Esophagus squamous epithelium (tissue), 5 donors: ENCODE data around the gene TBCD. TPM values are rescaled to one million over a fixed set of nuclear protein-coding genes. Genes with fewer than 3 reads are reported as not detected.

Experiments
- DNase-seq: peaks from one replicate; lab custom pipeline; 2025; lab: John Stamatoyannopoulos, UW
- H3K27ac ChIP-seq, 4 donors: fragments of 200-600 bp; sonication (generic); one replicate each; pipeline ENCODE4 v1.5.1; 2016 to 2019; ENCODE audit warnings: mild to moderate bottlenecking in 1 of 4
- H3K27me3 ChIP-seq, 4 donors: fragments of 200-600 bp; sonication (generic); 1 replicate in 3 of 4; 2 replicates in 1 of 4; pipeline versions ENCODE4 v1.5.1 to v1.6.0; 2017 to 2021; ENCODE audit warnings: antibody characterized with exemption in 1 of 4
- H3K36me3 ChIP-seq, 3 donors: fragments of 200-600 bp; sonication (generic); one replicate each; pipeline ENCODE4 v1.5.1; 2016 to 2019
- H3K4me1 ChIP-seq, 3 donors: fragments of 200-600 bp; sonication (generic); one replicate each; pipeline ENCODE4 v1.5.1; 2017 to 2019
- H3K4me3 ChIP-seq, 4 donors: fragments of 200-600 bp; sonication (generic); 1 replicate in 3 of 4; 2 replicates in 1 of 4; pipeline ENCODE4 v1.5.1; 2016 to 2019; ENCODE audit warnings: mild to moderate bottlenecking in 2 of 4, moderate library complexity in 1 of 4
- H3K9me3 ChIP-seq, 3 donors: fragments of 200-600 bp; sonication (generic); one replicate each; pipeline ENCODE4 v1.5.1; 2016 to 2019
- CTCF ChIP-seq, 6 experiments: fragments of 450-650 bp in 4 of 6; fragments of 200-600 bp in 2 of 6; sonication (generic) in 2 of 6; IDR thresholded peaks; one replicate each; pipeline ENCODE4 v1.5.1; 2016 to 2019; ENCODE audit warnings: antibody characterized with exemption in 6 of 6, mild to moderate bottlenecking in 4 of 6, moderate library complexity in 4 of 6
- POLR2A ChIP-seq, 4 donors: fragments of 450-650 bp; IDR thresholded peaks; one replicate each; pipeline ENCODE4 v1.6.1; 2017; ENCODE audit warnings: antibody characterized with exemption in 4 of 4, mild to moderate bottlenecking in 4 of 4, moderate library complexity in 3 of 4
- WGBS, 2 donors: methylation state at CpG; one replicate each; pipeline ENCODE4 v1.1.5; 2018; 5-methylcytosine and 5-hydroxymethylcytosine counted together
- intact Hi-C: fragments of 100-400 bp; cut with DNase I; formaldehyde crosslinking; loops from one replicate; pipeline ENCODE4 v1.15.0; 2022
- total RNA-seq, 4 donors: library from RNA; depleted of rRNA; stranded (reverse); fragments of >200 nt; gene quantifications; one replicate each; pipeline ENCODE4 v1.1.0, GENCODE V29; 2016
- donor health status: DM: yes; HTN: yes; CAD: no.

Gene TBCD
- total RNA-seq, 4 donors from 2014 or later = 38.8 to 58.3 (median 55.0) TPM

GRCh38 chr17:82845163-82845807 is 93.4 kb downstream of the TBCD start:
- TF ChIP-seq CTCF (IDR thresholded peaks at IDR 0.05) = no peak
- TF ChIP-seq POLR2A (IDR thresholded peaks at IDR 0.05) = no peak
- no peaks in the 10 kb centered on the region for H3K36me3 ChIP-seq
- no peaks in the 10 kb centered on the region for H3K27me3 ChIP-seq
- peaks cover 4 to 56% (median 7%) of the 10 kb centered on the region in 3 donors for H3K4me1 ChIP-seq
- H3K4me3 ChIP-seq = peak overlapping the region in 3 of 4 donors; percentile 16 to 40 (median 22)
- no peaks in the 10 kb centered on the region for H3K9me3 ChIP-seq
- intact Hi-C loops = no loop called here
- DNase-seq = no peak
- 58 to 77% methylated on average over 23 to 24 of the region's 24 CpGs for WGBS, 2 donors
- peak overlapping the region in 3 of 4 donors; percentile 65 to 92 (median 87) for H3K27ac ChIP-seq

DNA sequence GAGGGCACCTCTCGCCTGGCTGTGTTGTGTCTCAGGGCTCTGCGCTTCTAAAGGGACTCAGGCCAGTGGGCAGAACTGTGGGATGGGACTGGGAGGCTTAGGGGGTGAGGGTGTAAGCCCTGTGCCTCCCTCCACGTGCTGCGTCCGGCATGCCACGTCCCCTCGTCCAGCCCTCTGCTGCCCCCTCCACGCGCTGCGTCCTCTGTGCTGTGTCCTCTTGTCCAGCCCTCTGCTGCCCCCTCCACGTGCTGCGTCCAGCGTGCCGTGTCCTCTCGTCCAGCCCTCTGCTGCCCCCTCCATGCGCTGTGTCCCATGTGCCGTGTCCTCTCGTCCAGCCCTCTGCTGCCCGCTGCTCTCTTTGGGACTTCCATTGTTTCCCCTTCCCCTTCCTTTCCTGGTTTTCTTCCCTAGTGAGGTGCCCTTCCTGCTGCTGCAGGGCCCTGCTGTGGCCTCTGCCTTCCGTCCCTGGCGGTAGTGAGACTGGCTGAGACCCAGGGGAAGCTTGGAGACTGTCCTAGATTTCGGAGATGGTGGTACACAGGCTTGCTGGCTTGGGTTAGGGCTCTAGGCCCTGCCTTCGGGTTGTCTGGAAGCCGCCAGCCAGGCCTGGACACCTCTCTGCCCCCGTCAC is 94.3 kb downstream of the TBCD start:
- 70 to 75% methylated on average over 18 to 19 of the region's 25 CpGs for WGBS, 2 donors
- peak overlapping the region in 3 of 4 donors; percentile 16 to 40 (median 22) for H3K4me3 ChIP-seq

DNA sequence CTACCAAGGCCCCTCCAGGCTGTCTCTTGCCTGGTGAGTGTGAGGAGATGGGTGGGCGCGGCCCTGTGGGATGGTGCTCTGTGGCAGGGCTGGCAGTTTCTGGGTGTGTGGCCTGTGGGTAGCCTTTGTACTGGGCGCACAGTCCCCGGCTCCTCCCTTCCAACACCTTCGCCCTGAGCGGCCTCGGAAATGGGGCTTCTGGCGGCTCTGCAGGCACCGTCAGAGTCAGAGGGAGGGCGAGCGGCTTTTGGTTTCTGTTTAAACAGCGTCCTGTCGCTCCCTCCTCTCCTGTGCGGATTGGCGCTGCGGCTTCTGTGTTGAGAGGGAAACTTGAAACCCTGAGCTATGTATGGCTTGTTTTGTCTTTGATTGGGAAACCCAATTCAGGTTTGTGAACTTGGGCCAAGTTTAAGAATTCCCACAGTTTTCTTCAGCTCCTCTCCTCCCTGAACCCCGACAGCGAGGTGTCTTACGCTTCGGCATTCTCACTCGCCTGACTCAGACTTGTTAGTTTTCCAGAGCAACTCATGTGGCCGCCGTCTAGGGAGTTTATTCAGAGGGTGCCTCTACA is 96.2 kb downstream of the TBCD start:
- Histone ChIP-seq H3K9me3 (no peaks in the 10 kb centered on the region), H3K36me3 (no peaks in the 10 kb centered on the region), H3K4me1 (peaks cover 4 to 45% (median 7%) of the 10 kb centered on the region in 3 donors), H3K27ac (peak overlapping the region; percentile 76 to 92 (median 86)), H3K27me3 (no peaks in the 10 kb centered on the region), H3K4me3 (peak overlapping the region; percentile 9 to 38 (median 36))
- TF ChIP-seq CTCF (IDR thresholded peaks at IDR 0.05) (no peak), POLR2A (IDR thresholded peaks at IDR 0.05) (peak in 3 of 4 donors; percentile 26 to 44 (median 34))
- no peak for DNase-seq
- 31 to 56% methylated on average over 15 to 21 of the region's 23 CpGs for WGBS, 2 donors
- intact Hi-C loops = no loop called here

More for the DNA sequence above, 94.3 kb downstream of the TBCD start:
- TF ChIP-seq POLR2A (IDR thresholded peaks at IDR 0.05) (no peak), CTCF (IDR thresholded peaks at IDR 0.05) (no peak)
- Histone ChIP-seq H3K27ac (peak overlapping the region in 3 of 4 donors; percentile 50 to 92 (median 87)), H3K27me3 (no peaks in the 10 kb centered on the region), H3K4me1 (peaks cover 4 to 47% (median 7%) of the 10 kb centered on the region in 3 donors), H3K9me3 (no peaks in the 10 kb centered on the region), H3K36me3 (no peaks in the 10 kb centered on the region)
- no peak for DNase-seq
- intact Hi-C loops = no loop called here

DNA sequence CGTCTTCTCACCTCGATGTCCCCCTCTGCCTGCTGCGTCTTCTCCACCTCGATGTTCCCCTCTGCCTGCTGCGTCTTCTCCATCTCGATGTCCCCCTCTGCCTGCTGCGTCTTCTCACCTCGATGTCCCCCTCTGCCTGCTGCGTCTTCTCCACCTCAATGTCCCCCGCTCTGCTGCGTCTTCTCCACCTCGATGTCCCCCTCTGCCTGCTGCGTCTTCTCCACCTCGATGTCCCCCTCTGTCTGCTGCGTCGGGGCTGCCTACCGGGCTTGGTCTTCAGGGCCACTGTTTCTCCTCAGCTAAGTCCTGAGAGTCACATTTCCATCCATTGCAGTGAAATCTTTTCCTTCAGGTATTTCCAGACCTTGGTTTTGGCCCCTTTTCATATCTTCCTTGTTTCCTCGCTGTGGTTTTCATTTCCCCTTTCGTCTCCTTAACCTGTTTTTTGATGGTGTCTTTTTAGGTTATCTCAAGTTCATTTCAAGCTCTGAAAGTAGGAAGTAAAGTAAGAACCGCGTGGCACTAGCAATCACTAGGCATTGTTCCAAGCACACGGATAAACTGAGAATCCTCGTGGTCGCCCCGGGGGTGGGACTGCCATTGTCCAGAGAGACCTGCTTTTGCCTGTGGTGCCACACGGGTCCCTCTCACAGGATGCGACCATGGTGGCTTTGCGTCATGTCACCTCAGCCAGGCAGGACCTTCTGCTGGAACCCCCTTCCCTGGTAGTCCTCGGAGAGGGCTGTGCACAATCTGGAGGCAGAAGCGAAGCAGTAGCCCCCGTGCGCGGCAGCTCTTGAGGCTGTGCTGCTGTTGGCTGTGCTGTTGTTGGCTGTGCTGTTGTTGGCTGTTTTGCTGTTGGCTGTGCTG is 97.4 kb downstream of the TBCD start:
- DNase-seq = no peak

More for the DNA sequence above, 97.4 kb downstream of the TBCD start:
- TF ChIP-seq CTCF (IDR thresholded peaks at IDR 0.05) (no peak), POLR2A (IDR thresholded peaks at IDR 0.05) (no peak)
- intact Hi-C loops = no loop called here
- Histone ChIP-seq H3K4me1 (peaks cover 4 to 41% (median 7%) of the 10 kb centered on the region in 3 donors), H3K27ac (no peak overlapping the region), H3K27me3 (no peaks in the 10 kb centered on the region), H3K9me3 (no peaks in the 10 kb centered on the region), H3K36me3 (peaks cover 0 to 4% (median 0%) of the 10 kb centered on the region in 3 donors), H3K4me3 (no peak overlapping the region)
- 86 to 90% methylated on average over 31 to 33 of the region's 33 CpGs for WGBS, 2 donors
